Spleen (tissue), 11 donors: ENCODE data around the gene RHNO1. TPM values are rescaled to one million over a fixed set of nuclear protein-coding genes. Genes with fewer than 3 reads are reported as not detected.

Source experiments
- DNase-seq: peaks from one replicate; pipeline ENCODE4 v3.0.0-alpha.2; 2020
- H3K27ac ChIP-seq, 8 donors: fragments of 200-600 bp; sonication (generic) in 7 of 8; 1 replicate in 4 of 8; 2 replicates in 4 of 8; pipeline versions ENCODE4 v1.5.0 to v1.8.0; 2016 to 2021; ENCODE audit warnings: inconsistent platforms in 4 of 8, mild to moderate bottlenecking in 4 of 8, moderate library complexity in 1 of 8
- H3K27me3 ChIP-seq, 7 donors: fragments of 200-600 bp; sonication (generic) in 6 of 7; replicated peaks in 1 of 7; 1 replicate in 4 of 7; 2 replicates in 3 of 7; pipeline versions ENCODE4 v1.5.0 to v1.8.0; 2016 to 2021; ENCODE audit warnings: inconsistent platforms in 3 of 7, mild to moderate bottlenecking in 1 of 7
- H3K36me3 ChIP-seq, 6 donors: fragments of 200-600 bp; sonication (generic) in 5 of 6; 1 replicate in 4 of 6; 2 replicates in 2 of 6; pipeline versions ENCODE4 v1.5.0 to v1.8.0; 2016 to 2021; ENCODE audit warnings: inconsistent platforms in 2 of 6
- H3K4me1 ChIP-seq, 6 donors: fragments of 200-600 bp; sonication (generic) in 5 of 6; 1 replicate in 3 of 6; 2 replicates in 3 of 6; pipeline versions ENCODE4 v1.5.0 to v1.8.0; 2016 to 2021; ENCODE audit warnings: inconsistent platforms in 3 of 6
- H3K4me3 ChIP-seq, 8 donors: fragments of 200-600 bp; sonication (generic) in 7 of 8; 1 replicate in 4 of 8; 2 replicates in 4 of 8; pipeline versions ENCODE4 v1.5.0 to v1.8.0; 2016 to 2021; ENCODE audit warnings: inconsistent platforms in 4 of 8, mild to moderate bottlenecking in 4 of 8, moderate library complexity in 2 of 8
- H3K9me3 ChIP-seq, 8 donors: fragments of 200-600 bp; sonication (generic) in 7 of 8; 1 replicate in 4 of 8; 2 replicates in 4 of 8; pipeline versions ENCODE4 v1.5.0 to v1.8.0; 2016 to 2021; ENCODE audit warnings: inconsistent platforms in 4 of 8
- CTCF ChIP-seq, 11 experiments: fragments of 200-600 bp in 7 of 11; fragments of 450-650 bp in 4 of 11; sonication (generic) in 4 of 11; IDR thresholded peaks in 8 of 11; conservative IDR thresholded peaks in 3 of 11; 1 replicate in 7 of 11; 2 replicates in 4 of 11; pipeline versions ENCODE4 v1.4.0 to v1.8.0; 2016 to 2021; ENCODE audit warnings: antibody characterized with exemption in 11 of 11, inconsistent platforms in 4 of 11, mild to moderate bottlenecking in 1 of 11
- POLR2A ChIP-seq, 3 donors: fragments of 450-650 bp; IDR thresholded peaks; one replicate each; pipeline ENCODE4 v1.5.1; 2017; ENCODE audit warnings: antibody characterized with exemption in 3 of 3, mild to moderate bottlenecking in 1 of 3
- POLR2AphosphoS5 ChIP-seq, 3 donors: sonication (generic); formaldehyde crosslinking; IDR thresholded peaks; one replicate each; pipeline ENCODE4 v1.5.1; 2017; ENCODE audit warnings: antibody characterized with exemption in 3 of 3
- WGBS, 5 donors: extraction: QIAGEN DNeasy Blood & Tissue Kit in 3 of 5; methylation state at CpG; one replicate each; pipeline versions ENCODE4 v1.1.5 to v1.1.7; 2013 to 2018; 5-methylcytosine and 5-hydroxymethylcytosine counted together
- intact Hi-C: fragments of 100-400 bp; cut with DNase I; formaldehyde crosslinking; loops from one replicate; pipeline ENCODE4 v1.15.0; 2023; ENCODE audit warnings: low total_unique reads
- polyA plus RNA-seq, 3 donors: library from polyadenylated mRNA; stranded (reverse); fragments of 200-250 nt; gene quantifications; one replicate each; pipeline ENCODE4 v1.2.1, GENCODE V29; 2013
- total RNA-seq, 7 donors: library from RNA; depleted of rRNA in 3 of 7; stranded (reverse); fragments of >200 nt in 3 of 7; fragmentation: NEBNext Ultra II Directional in 4 of 7; extraction: Animal tissue kit (Norgen Biotek cat#: 25700) in 4 of 7; gene quantifications; one replicate each; pipeline versions ENCODE4 v1.1.0 to v1.2.1, GENCODE V29; 2016 to 2021
- donor health status: healthy with polysubstance abuse.
- donor health status: DM: no; HTN: no; CAD: no; lungs with moderate emphysema.
- donor health status: DM: no; HTN: no; CAD: no.
- donor health status: Bipolar disorder and iron deficiency.
- donor health status: healthy.
- donor health status: DM: no; HTN: no; CAD: no.
- donor health status: DM: yes; HTN: yes; CAD: no.

Gene RHNO1
- total and polyA plus RNA-seq, 10 donors = 15.9 to 26.0 (median 23.1) TPM

GRCh38 chr12:2841056-2841650 lies 35.9 kb upstream of the RHNO1 start:
- H3K4me1 ChIP-seq = peaks cover 0 to 21% (median 7%) of the 10 kb centered on the region in 6 donors
- H3K27ac ChIP-seq = no peak overlapping the region
- H3K9me3 ChIP-seq = no peaks in the 10 kb centered on the region
- no peak overlapping the region for H3K4me3 ChIP-seq
- 59 to 84% (median 77%) methylated on average over 9 of the region's 9 CpGs for WGBS, 5 donors
- intact Hi-C loops = no loop called here
- H3K27me3 ChIP-seq = no peaks in the 10 kb centered on the region
- peaks cover 0 to 80% (median 3%) of the 10 kb centered on the region in 6 donors for H3K36me3 ChIP-seq
- no peak for DNase-seq
- no peak for TF ChIP-seq CTCF (IDR thresholded peaks at IDR 0.05 in 8 of 11, conservative IDR thresholded peaks at IDR 0.05 in 3 of 11)
- TF ChIP-seq POLR2AphosphoS5 (IDR thresholded peaks at IDR 0.05) = no peak
- TF ChIP-seq POLR2A (IDR thresholded peaks at IDR 0.05) = no peak

DNA sequence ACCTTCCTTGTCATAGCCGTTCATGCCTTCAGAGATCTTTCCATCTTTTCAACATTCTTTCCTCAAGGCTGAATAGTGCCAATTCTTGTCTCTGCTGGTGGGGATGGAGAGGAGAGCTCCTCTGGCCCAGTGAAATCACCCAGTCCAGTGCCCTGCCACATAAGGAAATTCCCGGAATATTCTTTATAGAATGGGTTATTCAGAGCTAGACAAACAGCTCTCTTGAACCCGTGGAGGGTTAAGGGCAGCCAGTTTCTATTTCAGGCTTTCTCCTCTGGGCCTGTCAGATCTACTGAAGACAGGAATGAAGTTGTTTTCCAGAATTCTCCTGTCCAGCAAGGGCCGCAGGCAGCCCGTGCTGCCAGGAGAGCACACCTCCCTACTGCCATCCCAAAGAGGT lies 34.1 kb upstream of the RHNO1 start:
- Histone ChIP-seq H3K36me3 (peaks cover 0 to 83% (median 3%) of the 10 kb centered on the region in 6 donors), H3K27me3 (no peaks in the 10 kb centered on the region), H3K4me1 (peaks cover 0 to 21% (median 7%) of the 10 kb centered on the region in 6 donors), H3K27ac (peak overlapping the region in 4 of 8 donors; percentile 31 to 66 (median 42)), H3K4me3 (no peak overlapping the region), H3K9me3 (no peaks in the 10 kb centered on the region)
- intact Hi-C loops = no loop called here
- WGBS, 5 donors = 63 to 86% (median 76%) methylated on average over 5 of the region's 5 CpGs
- no peak for DNase-seq
- TF ChIP-seq POLR2A (IDR thresholded peaks at IDR 0.05) = no peak

DNA sequence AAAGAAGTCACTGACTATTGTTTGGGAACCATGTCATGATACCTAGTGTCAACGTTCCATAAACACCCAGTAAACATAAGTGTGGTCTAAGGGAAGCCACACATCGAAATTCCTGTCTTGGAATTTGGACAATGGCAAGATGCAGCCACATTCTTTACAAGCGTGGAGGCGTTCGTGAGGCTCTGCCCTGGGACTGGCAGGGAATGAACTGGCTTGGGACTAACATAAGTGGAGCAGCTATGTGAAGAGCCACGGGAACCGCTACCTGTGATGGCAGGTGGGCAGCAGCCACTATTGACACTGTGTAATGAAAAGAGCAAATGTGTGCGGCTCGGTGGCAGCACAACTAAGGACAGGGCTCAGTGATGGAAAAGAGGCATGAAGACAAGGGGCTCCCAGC lies 32.2 kb upstream of the RHNO1 start:
- Histone ChIP-seq H3K27me3 (no peaks in the 10 kb centered on the region), H3K27ac (peak overlapping the region in 4 of 8 donors; percentile 36 to 66 (median 49)), H3K9me3 (no peaks in the 10 kb centered on the region), H3K4me1 (peaks cover 0 to 21% (median 7%) of the 10 kb centered on the region in 6 donors), H3K4me3 (no peak overlapping the region), H3K36me3 (peaks cover 0 to 78% (median 2%) of the 10 kb centered on the region in 6 donors)
- TF ChIP-seq POLR2A (IDR thresholded peaks at IDR 0.05) = no peak
- TF ChIP-seq POLR2AphosphoS5 (IDR thresholded peaks at IDR 0.05) = no peak
- TF ChIP-seq CTCF (IDR thresholded peaks at IDR 0.05 in 8 of 11, conservative IDR thresholded peaks at IDR 0.05 in 3 of 11) = no peak
- 87 to 93% (median 91%) methylated on average over 9 of the region's 9 CpGs for WGBS, 5 donors
- intact Hi-C loops = no loop called here
- no peak for DNase-seq

DNA sequence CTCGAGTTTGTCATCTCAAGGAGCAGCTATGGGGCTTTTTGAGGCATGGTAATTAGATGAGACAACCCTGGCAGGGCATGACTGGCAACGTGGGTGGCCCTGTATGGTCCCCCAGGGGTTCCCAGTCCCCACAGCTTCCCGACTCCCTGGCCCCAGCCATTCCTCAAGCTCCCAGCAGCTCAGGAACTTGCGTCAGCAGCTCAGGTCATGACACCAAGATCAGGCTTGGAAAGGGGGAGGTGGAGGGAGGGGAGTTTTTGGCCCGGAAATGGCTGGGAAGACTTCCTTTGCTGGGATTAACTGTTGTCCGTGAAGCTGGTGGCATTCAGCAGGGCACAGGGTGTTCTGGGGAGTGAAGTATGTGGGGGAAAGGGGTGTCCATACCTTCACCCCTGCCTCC lies 31.7 kb upstream of the RHNO1 start:
- Histone ChIP-seq H3K4me3 (no peak overlapping the region), H3K9me3 (no peaks in the 10 kb centered on the region), H3K27ac (peak overlapping the region in 4 of 8 donors; percentile 36 to 66 (median 49)), H3K4me1 (peaks cover 0 to 21% (median 7%) of the 10 kb centered on the region in 6 donors), H3K27me3 (no peaks in the 10 kb centered on the region), H3K36me3 (peaks cover 0 to 76% (median 2%) of the 10 kb centered on the region in 6 donors)
- intact Hi-C loops = no loop called here
- no peak for DNase-seq
- TF ChIP-seq POLR2A (IDR thresholded peaks at IDR 0.05) (no peak), CTCF (IDR thresholded peaks at IDR 0.05 in 8 of 11, conservative IDR thresholded peaks at IDR 0.05 in 3 of 11) (no peak), POLR2AphosphoS5 (IDR thresholded peaks at IDR 0.05) (peak in 2 of 3 donors; percentile 31 to 73)
- 44 to 66% (median 53%) methylated on average over 3 to 6 of the region's 6 CpGs for WGBS, 5 donors
